Endothelial cell of umbilical vein (primary cell): ENCODE data around the gene LMTK3. TPM values are rescaled to one million over a fixed set of nuclear protein-coding genes. Genes with fewer than 3 reads are reported as not detected.

Experiments used
- BruUV-seq: library from RNA; stranded (reverse); fragments of 400-500 nt; replicated peaks from 2 replicates; lab custom pipeline; 2021; lab: Mats Ljungman, UMichigan
- CTCF ChIA-PET: fragments of 300-600, 350-600 bp; sonication (Branson Sonifier 250); formaldehyde crosslinking; loops from one replicate; lab custom pipeline; 2021; ENCODE audit warnings: antibody characterized with exemption, inconsistent platforms; lab: Charles Lee
- POLR2A ChIA-PET: fragments of 300-600, 350-600 bp; sonication (Branson Sonifier 250); formaldehyde crosslinking; loops from one replicate; lab custom pipeline; 2021; ENCODE audit warnings: antibody characterized with exemption, inconsistent platforms; lab: Charles Lee
- DNase-seq: peaks from one replicate; pipeline ENCODE4 v3.0.0-alpha.2; 2011; ENCODE audit warnings: low read depth, low spot score
- FAIRE-seq: peaks from 2 replicates; lab custom pipeline; 2011; peaks lifted over from hg19 to GRCh38; lab: Jason Lieb, UNC
- H2AFZ ChIP-seq: 2 replicates; pipeline ENCODE4 v1.6.0; 2012; ENCODE audit warnings: low read depth, low read length, control low read depth, inconsistent platforms
- H3K27ac ChIP-seq: 2 replicates; pipeline ENCODE4 v1.5.1; 2011; ENCODE audit warnings: low read depth, mild to moderate bottlenecking, control low read depth, low read length, moderate library complexity; ENCODE audit not compliant: insufficient read depth
- H3K27me3 ChIP-seq, 2 experiments: 2 replicates each; pipeline versions ENCODE4 v1.6.0 to v1.6.1; 2011; ENCODE audit warnings: low read length in 2 of 2, mixed read lengths in 1 of 2; ENCODE audit not compliant: control insufficient read depth in 2 of 2, insufficient read depth in 2 of 2
- H3K36me3 ChIP-seq, 2 experiments: 2 replicates in 1 of 2; 3 replicates in 1 of 2; pipeline ENCODE4 v1.5.1; 2011; ENCODE audit warnings: low read length in 2 of 2, mild to moderate bottlenecking in 1 of 2, moderate library complexity in 1 of 2; ENCODE audit not compliant: control insufficient read depth in 2 of 2, insufficient read depth in 2 of 2; ENCODE audit errors: extremely low read depth in 1 of 2
- H3K4me1 ChIP-seq: 3 replicates; pipeline ENCODE4 v1.5.1; 2011; ENCODE audit warnings: mild to moderate bottlenecking, low read length; ENCODE audit not compliant: control insufficient read depth, insufficient read depth; ENCODE audit errors: extremely low read depth
- H3K4me2 ChIP-seq: 2 replicates; pipeline ENCODE4 v1.6.1; 2011; ENCODE audit warnings: low read length, control low read depth, mixed read lengths; ENCODE audit not compliant: insufficient read depth
- H3K4me3 ChIP-seq, 3 experiments: fragments of 200-600 bp in 1 of 3; sonication (generic), shearing (Covaris generic) in 1 of 3; replicated peaks in 1 of 3; 2 replicates each; pipeline ENCODE4 v1.5.1; 2011 to 2016; ENCODE audit warnings: control low read depth in 3 of 3, low read length in 3 of 3, mild to moderate bottlenecking in 2 of 3, inconsistent platforms in 1 of 3, low read depth in 1 of 3, moderate library complexity in 1 of 3; ENCODE audit not compliant: insufficient read depth in 1 of 3
- H3K79me2 ChIP-seq: 2 replicates; pipeline ENCODE4 v1.6.0; 2012; ENCODE audit warnings: low read length, inconsistent platforms; ENCODE audit not compliant: control insufficient read depth, insufficient read depth
- H3K9ac ChIP-seq: replicated peaks from 2 replicates; pipeline ENCODE3; 2011; ENCODE audit warnings: low read length, control low read depth; ENCODE audit not compliant: insufficient read depth; ENCODE audit errors: extremely low read depth
- H3K9me1 ChIP-seq: replicated peaks from 3 replicates; pipeline ENCODE4 v1.6.0; 2011; ENCODE audit warnings: mild to moderate bottlenecking, low read length; ENCODE audit not compliant: control insufficient read depth, insufficient read depth; ENCODE audit errors: extremely low read depth
- H3K9me3 ChIP-seq: replicated peaks from 2 replicates; pipeline ENCODE4 v1.5.1; 2012; ENCODE audit warnings: low read length, inconsistent platforms; ENCODE audit not compliant: control insufficient read depth, insufficient read depth
- H4K20me1 ChIP-seq: replicated peaks from 2 replicates; pipeline ENCODE3; 2011; ENCODE audit warnings: mild to moderate bottlenecking, low read length; ENCODE audit not compliant: control insufficient read depth, insufficient read depth; ENCODE audit errors: extremely low read depth
- CTCF ChIP-seq, 2 donors: IDR thresholded peaks; 1 replicate in 1 of 2; 2 replicates in 1 of 2; pipeline ENCODE4 v1.5.1; 2011; ENCODE audit warnings: low read length in 2 of 2, mild to moderate bottlenecking in 2 of 2, moderate library complexity in 2 of 2, control low read depth in 1 of 2, inconsistent platforms in 1 of 2, low read depth in 1 of 2; ENCODE audit not compliant: insufficient read depth in 1 of 2; ENCODE audit errors: extremely low read depth in 1 of 2
- EZH2 ChIP-seq: IDR thresholded peaks from 2 replicates; pipeline ENCODE4 v1.6.1; 2012; ENCODE audit warnings: borderline replicate concordance, low read depth, mild to moderate bottlenecking, moderate library complexity, low read length, inconsistent platforms; ENCODE audit not compliant: severe bottlenecking
- FOS ChIP-seq: IDR thresholded peaks from 2 replicates; pipeline ENCODE4 v1.6.1; 2011; ENCODE audit warnings: mild to moderate bottlenecking, low read length, moderate library complexity, borderline replicate concordance; ENCODE audit not compliant: insufficient read depth
- GATA2 ChIP-seq: IDR thresholded peaks from 2 replicates; pipeline ENCODE4 v1.7.0; 2011; ENCODE audit warnings: low read depth, mild to moderate bottlenecking, moderate library complexity, mixed read lengths, low read length; ENCODE audit not compliant: insufficient read length, insufficient read depth
- JUN ChIP-seq: IDR thresholded peaks from 2 replicates; pipeline ENCODE4 v1.6.1; 2011; ENCODE audit warnings: borderline replicate concordance, low read depth; ENCODE audit not compliant: insufficient read length, insufficient read depth
- MAX ChIP-seq: IDR thresholded peaks from 2 replicates; pipeline ENCODE4 v1.6.1; 2011; ENCODE audit not compliant: insufficient read depth, insufficient read length
- MYC ChIP-seq: IDR thresholded peaks from one replicate; pipeline ENCODE4 v1.6.1; 2011; ENCODE audit warnings: mild to moderate bottlenecking, low read depth, low read length
- POLR2A ChIP-seq: IDR thresholded peaks from 2 replicates; pipeline ENCODE4 v1.6.1; 2012; ENCODE audit warnings: low read depth, mild to moderate bottlenecking, control low read depth, low read length
- POLR2AphosphoS5 ChIP-seq: IDR thresholded peaks from 2 replicates; pipeline ENCODE4 v1.6.1; 2012; ENCODE audit warnings: low read depth, mild to moderate bottlenecking, control low read depth, low read length, moderate library complexity; ENCODE audit not compliant: insufficient read depth
- dilution Hi-C: fragments of 300-500 bp; cut with MboI; formaldehyde crosslinking; loops from one replicate; pipeline ENCODE4 v1.15.0; 2019; ENCODE audit warnings: low sequenced_read_pairs; ENCODE audit not compliant: extremely low pct_ligation_motif_present
- intact Hi-C: fragments of 100-400 bp; cut with micrococcal nuclease; formaldehyde crosslinking; loops from one replicate; pipeline ENCODE4 v1.10.0; 2022
- polyA plus RNA-seq, 4 experiments: library from polyadenylated mRNA; depleted of rRNA in 3 of 4; stranded (reverse) in 3 of 4; unstranded in 1 of 4; fragments of >200 nt; gene quantifications; 2 replicates each; pipeline versions ENCODE4 v1.2.1 to v1.2.3, GENCODE V29; 2011 to 2012; ENCODE audit warnings: missing spikeins in 1 of 4
- total RNA-seq: library from RNA; stranded (reverse); gene quantifications from 2 replicates; pipeline ENCODE4 v1.2.3, GENCODE V29; 2021

LMTK3 gene
- total and polyA plus RNA-seq, 2 donors (not counting 3 experiments of a cell fraction or from before 2014, with no cell fraction given), result 0.11 to 0.14 TPM

DNA sequence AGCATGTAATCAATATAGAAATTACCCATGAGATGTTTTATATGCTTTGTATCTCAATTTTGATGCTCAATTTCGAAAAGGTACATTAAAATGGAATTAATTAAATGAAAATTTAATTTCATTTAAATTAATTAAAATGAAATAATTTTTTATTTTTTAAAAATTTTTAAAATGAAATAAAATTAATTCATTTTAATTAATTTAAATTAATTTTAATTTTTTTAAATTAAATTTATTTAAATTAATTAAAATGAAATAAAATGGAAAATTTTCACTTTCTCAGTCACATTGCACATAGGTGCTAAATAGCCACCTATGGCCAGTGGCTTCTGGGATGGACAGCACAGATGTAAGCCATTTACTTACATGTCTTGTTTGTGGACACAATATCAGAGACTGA, 36.1 kb upstream of the LMTK3 start:
- ChIA-PET CTCF (no interaction called here), POLR2A (no interaction called here)
- Histone ChIP-seq H3K79me2 (no peaks in the 10 kb centered on the region), H3K9ac (no peak overlapping the region), H3K4me3 (no peak overlapping the region), H3K4me2 (no peak overlapping the region), H2AFZ (no peak overlapping the region), H3K4me1 (peaks cover 5% of the 10 kb centered on the region), H4K20me1 (no peaks in the 10 kb centered on the region), H3K27me3 (no peaks in the 10 kb centered on the region), H3K9me1 (no peaks in the 10 kb centered on the region), H3K27ac (no peak overlapping the region), H3K36me3 (no peaks in the 10 kb centered on the region), H3K9me3 (no peaks in the 10 kb centered on the region)
- no TSS peak for BruUV-seq
- intact Hi-C loops, result no loop called here
- DNase-seq, result no peak
- no peak for TF ChIP-seq JUN
- TF ChIP-seq GATA2, result no peak
- TF ChIP-seq FOS, result no peak
- TF ChIP-seq MYC, result no peak
- TF ChIP-seq POLR2AphosphoS5, result no peak
- TF ChIP-seq CTCF (IDR thresholded peaks at IDR 0.05; ENCODE audit: extremely low read depth in 1 of 2, insufficient read depth in 1 of 2, low read depth in 1 of 2, low read length in 2 of 2), result no peak
- TF ChIP-seq POLR2A, result no peak
- no peak for TF ChIP-seq EZH2
- TF ChIP-seq MAX, result no peak
- dilution Hi-C loops, result no loop called here
- no peak for FAIRE-seq
